Testis (tissue), 2 donors: ENCODE measurements around the gene SLC38A10.

Source experiments
- POLR2A ChIP-seq: fragments of 450-650 bp; IDR thresholded peaks from one replicate; pipeline ENCODE4 v1.6.1; 2017; ENCODE audit warnings: antibody characterized with exemption, mild to moderate bottlenecking, moderate library complexity
- TF ChIP-seq, protein P1 (sequence below), 3 experiments: fragments of 450-650 bp in 2 of 3; fragments of 200-600 bp in 1 of 3; sonication (generic) in 1 of 3; IDR thresholded peaks; one replicate each; pipeline ENCODE4 v1.5.1; 2016 to 2019; ENCODE audit warnings: antibody characterized with exemption in 3 of 3, mild to moderate bottlenecking in 2 of 3, moderate library complexity in 1 of 3

DNA sequence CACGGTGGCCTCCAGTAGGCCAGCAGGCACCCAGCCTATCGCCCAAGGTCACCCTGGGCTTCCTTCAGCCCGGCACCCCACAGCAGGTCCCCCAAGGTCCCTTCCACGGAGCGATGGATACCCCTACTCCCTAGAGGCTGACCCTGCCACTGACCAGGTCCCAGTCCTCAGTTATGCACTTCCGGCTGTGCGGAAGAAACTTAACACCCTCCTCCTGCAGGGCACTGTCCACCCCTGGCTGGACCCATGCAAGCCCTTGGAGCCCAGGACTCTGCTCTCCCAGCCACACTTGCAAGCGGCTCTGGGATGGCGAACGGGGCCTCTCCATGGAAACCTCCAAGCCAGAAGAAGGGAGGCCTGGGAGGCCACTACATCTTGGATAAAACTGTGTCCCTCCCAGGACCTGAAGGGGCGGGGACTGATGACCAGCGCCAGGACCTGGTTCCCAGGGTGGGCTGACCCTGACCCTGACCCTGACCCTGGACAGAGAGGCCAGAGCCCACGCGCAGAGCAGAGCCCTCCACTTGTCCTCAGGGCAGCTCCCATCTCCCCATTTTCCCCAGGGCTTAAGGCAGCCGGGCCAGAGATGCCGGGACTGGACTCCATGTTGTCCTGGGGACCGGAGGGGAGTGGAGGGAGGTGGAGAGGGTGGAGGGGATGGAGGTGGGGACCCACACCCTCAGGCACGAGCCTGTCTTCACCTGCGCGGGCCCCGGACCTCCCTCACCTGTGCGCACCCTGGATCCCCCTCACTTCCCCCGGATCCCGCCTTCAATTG, 73.1 kb downstream of the SLC38A10 start:
- TF ChIP-seq, protein P1, sequence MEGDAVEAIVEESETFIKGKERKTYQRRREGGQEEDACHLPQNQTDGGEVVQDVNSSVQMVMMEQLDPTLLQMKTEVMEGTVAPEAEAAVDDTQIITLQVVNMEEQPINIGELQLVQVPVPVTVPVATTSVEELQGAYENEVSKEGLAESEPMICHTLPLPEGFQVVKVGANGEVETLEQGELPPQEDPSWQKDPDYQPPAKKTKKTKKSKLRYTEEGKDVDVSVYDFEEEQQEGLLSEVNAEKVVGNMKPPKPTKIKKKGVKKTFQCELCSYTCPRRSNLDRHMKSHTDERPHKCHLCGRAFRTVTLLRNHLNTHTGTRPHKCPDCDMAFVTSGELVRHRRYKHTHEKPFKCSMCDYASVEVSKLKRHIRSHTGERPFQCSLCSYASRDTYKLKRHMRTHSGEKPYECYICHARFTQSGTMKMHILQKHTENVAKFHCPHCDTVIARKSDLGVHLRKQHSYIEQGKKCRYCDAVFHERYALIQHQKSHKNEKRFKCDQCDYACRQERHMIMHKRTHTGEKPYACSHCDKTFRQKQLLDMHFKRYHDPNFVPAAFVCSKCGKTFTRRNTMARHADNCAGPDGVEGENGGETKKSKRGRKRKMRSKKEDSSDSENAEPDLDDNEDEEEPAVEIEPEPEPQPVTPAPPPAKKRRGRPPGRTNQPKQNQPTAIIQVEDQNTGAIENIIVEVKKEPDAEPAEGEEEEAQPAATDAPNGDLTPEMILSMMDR (IDR thresholded peaks at IDR 0.05) = no peak
- TF ChIP-seq POLR2A = no peak
